GM21515 (cell line): ENCODE measurements around the gene SRGAP2C.
"Not testable (repeated sequence)": the region's sequence is repeated elsewhere in the genome, so short reads cannot be mapped to it uniquely, and the experiment has no call there.

Experiments
- ATAC-seq: cut with Tn5 transposase; IDR thresholded peaks from one replicate; pipeline ENCODE4 v1.9.1; 2021; ENCODE audit not compliant: unreplicated experiment

SRGAP2C gene

DNA sequence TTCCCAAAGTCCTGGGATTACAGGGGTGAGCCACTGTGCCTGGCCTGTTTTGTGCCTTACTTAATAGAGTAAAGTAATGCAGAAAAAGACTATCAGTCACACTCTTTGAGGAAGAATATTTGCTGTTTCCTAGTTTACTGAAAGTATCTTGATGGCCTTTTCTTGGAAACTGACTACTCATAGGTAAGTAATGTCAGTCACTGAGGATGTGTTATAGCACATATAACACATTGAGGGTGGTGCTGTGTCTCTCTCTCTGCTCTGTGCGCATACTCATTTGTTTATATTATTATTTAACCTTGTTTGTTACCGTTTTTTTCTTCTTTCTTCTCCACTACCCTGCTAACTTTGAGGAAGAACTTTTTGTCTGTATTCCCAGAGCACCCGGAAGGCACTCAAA, 93.4 kb downstream of the SRGAP2C start:
- not testable (repeated sequence) for ATAC-seq

DNA sequence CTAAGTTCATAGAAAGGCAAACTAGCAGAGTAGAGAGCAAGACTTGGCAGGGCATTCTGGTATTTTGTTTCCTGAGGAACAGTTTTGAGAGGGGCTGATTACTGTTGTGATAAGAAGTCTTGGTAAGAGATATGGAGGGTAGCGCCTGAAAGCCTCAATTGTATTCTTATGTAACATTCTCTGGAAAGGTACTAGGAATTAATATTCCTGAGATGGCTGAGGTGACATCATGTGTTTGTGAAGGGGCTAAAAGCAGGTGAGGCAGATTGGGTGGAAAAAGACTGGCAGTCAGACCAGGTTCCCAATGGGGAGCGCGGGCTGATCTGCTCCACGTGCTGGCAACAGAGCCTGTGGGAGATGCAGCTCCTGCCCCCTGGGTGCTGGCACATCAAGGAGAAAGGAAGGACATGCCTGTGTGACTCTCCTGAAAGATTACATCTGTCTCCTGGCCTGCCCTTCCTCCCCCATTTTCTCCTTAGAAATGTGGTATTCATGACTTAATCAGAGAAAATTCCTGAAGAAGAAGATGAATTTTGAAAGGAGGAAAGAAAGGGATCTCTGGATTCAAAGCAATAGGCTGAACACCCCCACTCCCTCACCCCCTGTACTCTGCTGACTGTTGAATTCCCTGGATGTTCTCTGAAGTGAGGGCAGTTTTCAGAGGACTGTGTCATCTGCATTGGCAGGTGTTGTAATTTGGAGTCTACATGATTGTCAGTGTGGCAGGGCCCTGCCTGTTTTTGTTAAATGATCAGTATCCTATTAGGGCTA, 94.2 kb downstream of the SRGAP2C start:
- not testable (repeated sequence) for ATAC-seq

DNA sequence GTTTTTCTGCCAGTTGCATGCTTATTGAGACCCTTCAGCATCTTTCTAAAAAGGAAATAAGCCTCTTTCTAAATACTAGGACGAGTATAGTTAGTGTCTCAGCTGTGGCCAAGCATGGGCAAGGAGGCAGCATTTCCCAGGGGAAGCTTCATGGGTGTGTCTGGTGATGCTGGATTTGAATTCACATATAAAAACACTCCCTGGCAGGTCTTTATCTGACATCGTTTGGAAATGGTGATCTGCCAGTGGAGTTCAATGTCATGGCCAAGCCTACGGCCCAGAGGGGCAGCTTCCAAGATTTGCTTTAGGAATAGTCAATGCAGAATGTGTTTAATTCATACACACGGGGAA, 94.7 kb downstream of the SRGAP2C start:
- not testable (repeated sequence) for ATAC-seq

DNA sequence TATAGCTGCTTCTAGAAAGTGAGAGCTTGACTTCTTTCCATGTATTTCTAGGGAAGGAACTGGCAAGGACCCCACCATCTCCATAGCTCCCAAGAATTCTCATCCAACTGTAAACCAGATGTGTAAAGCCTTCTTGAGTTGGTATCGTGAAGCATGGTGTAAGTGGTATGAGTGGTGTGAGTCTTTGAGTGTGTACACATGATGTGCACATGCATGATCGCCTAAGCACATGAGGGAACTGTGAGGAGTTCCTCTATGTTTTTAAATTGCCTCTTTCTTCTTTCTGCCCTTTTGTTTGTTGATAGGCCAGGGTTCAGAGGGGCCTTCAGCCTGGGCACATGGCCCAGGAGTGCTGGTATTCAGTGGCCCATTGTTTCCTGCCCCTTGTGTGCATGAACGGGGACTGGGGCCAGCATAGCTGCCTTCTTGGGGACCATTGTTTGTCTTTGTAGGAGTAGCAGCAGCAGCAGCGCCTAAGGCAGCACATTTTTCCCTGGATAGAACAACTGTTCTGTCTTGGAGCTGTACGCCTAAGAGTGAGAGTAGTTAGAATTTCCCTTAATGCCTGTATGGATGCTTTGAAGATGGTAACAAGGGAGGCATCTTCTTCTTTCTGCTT, 96.0 kb downstream of the SRGAP2C start:
- not testable (repeated sequence) for ATAC-seq

DNA sequence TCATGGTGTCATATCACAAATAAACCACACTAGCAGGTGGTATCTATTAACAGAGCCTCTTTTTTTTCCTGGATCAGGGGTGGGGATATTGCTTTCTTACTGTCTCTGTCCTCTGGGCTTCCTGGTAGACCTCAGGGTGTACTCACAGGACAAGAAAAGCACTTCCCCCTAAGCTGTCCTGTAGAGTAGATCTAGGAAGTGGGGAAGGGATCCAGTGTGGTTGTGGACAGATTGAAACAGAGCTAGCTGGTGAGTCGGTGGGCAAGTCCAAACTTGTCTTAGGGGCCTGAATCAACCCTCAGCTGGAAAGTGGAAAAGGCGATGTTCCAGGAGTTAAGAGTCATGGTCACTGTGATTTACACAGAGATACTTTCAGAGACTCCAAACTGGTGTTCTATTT, 96.7 kb downstream of the SRGAP2C start:
- ATAC-seq = not testable (repeated sequence)

DNA sequence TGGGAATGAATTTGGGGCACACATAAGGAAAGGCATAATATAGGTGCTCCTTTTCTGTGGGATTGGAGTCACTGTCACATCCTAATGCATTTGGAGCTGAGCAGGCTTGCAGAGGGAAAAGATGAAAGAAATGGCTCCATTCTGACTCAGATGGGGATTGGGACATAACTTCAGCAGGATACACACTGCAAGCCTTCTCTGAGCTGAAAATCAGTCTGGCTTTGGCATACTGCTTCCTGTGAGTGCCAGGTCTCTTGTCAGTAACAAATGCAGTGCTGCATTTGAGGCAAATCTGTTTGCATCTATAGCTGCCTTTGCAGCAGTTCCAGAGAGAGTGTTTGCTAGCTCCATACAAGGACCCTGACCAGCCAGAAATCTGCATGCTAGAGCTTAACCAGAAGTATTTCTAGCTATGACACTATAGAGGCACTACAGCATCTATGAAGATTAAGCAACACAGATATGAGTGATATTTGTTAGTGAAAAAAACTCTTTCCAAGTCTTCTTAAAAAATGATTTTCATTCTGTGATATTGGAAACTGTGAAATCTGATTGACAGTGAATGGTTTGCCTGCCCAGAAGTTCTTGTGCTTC, 98.9 kb downstream of the SRGAP2C start:
- not testable (repeated sequence) for ATAC-seq

DNA sequence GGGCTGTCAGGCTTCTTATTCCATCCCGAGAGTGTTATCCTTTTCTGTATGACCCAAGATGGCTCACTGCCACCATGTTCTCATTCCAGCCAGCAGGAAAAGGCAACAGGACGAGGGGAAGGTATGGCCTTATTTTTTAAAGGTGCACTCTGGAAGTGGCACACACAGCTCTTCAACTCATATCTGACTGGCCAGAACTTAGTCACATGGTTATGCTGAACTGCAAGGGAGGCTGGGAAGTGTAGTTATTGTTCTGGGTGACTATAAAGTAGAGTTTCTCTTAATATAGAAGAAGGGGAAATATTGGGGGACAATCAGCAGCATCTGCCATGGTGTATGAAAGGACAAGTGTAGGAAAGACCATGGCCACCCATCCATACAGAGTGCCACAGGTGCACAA, 107.8 kb downstream of the SRGAP2C start:
- not testable (repeated sequence) for ATAC-seq

DNA sequence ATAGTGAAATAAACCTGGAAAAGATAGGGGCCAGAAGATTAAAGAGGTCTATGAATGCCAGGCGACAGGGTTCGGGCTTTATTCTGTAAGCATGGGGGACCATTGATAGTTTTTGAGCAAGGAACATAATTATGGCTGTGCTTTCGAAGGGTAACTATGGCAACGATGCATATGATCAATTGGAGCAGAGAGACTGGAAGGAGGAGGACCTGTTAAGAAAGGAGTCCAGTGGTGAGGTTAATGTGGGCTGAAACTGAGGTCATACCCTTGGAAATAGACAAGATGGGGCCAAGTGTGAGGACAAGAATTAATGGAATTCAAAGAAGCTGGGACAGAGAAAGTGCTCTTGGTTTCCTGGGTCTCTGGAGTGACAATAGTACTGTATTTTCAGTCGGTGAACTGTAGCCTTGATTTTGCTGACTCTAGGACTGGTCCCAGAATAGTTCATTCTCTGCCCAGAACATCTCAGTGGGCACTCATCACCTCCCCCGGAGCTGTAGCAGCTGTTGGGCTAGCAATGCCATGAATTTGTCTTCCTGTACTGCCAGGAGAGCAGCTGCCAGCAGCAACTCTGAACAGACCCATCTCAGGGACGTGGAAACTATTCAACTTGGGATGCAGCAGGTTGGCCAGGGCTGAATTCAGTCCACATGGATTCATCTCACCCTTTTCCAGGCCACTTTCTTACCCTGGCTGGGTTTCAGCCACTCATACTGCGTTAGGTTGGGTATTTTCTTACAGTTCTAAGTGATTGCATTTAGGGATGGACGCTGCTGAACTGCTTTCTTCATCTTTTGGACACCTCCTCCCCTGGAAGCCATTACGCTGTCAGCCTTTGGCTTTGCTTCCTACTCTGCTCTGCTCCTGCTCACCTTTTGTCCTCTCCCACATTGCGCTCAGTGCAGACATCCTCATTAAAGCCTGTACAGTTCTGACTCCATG, 108.8 kb downstream of the SRGAP2C start:
- not testable (repeated sequence) for ATAC-seq

DNA sequence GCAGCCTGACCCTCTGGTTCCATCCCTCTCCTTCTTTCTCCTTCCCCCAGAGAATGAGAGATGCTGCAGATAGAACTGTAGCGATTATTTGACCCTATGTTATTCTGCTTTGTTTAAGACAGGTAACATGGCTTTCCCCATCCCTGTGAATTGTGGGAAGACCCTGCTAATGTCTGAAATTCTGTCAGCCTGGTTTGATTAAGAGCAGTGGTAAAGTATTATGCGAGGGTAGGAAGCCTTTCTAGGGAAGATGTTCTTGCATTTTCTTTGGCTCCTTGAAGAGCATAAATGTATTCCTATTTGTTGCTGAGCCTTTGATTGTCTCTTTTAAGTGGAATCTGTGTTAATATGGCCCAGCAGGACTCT, 109.4 kb downstream of the SRGAP2C start:
- not testable (repeated sequence) for ATAC-seq

DNA sequence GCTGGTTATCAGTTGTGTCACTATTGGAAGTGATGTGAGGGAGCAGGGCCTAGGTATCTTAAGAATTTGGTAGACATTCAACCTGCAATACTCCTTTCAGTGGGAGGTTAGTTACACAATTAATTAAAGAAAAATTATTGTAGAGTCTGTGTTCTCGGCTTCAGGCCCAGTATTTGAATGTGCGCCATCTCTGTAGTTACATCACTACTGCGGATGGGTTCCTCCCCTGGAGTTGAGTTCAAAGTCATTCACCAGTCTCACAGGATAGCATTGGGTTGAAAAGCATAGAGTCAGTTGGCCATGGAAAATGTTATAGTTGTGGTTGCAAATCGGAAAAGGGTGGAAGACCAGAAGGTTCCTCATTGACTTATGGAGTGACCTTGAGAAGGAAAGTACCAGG, 111.8 kb downstream of the SRGAP2C start:
- not testable (repeated sequence) for ATAC-seq

DNA sequence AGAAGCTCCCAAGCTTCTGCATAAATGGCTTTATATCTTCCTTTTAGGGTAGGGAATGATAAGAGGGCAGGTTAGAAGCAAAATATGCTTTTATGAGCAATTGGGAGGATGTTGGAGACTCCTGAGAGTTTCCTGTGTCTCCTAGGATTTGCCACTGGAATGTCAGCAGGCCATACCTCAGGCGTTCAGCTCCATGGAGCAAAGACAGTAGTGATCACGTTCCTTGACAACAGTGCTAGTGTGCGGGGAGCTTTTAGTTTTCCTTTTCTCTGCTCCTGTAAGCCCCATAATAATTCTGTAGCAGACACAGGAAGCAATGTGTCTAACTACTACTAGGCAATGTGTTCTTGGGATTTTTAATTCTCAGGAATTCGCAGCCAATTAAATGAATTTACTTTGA, 113.8 kb downstream of the SRGAP2C start:
- not testable (repeated sequence) for ATAC-seq

DNA sequence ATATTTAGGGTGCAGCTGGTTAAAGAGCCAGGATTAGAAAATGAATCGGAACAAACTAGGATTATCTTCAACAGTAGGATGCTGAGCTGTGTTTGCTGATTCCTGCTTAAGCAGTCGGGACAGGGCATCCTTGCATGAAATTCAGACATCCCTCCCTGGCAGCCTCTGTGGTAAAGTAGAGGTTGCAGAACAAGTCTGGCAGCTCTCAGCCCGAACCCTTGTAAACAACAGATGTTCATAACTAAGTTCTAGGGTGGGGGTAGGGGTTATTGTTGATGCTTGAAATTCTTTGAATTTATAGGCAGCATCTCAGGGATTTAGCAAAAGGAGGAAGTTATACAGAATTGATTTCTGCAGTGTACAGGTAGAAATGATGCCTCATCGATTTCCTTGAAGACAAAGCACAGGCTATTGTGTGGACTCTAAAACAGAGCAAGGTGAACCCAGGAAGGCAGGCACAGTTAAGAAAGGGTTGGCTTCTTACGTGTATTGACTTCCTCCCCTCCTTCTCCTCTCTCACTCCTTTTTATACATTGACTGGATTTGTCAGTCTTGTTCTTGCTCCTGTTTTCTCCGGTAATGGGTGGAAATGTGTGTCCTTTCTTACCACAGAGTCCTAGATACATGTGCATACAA, 114.9 kb downstream of the SRGAP2C start:
- not testable (repeated sequence) for ATAC-seq

DNA sequence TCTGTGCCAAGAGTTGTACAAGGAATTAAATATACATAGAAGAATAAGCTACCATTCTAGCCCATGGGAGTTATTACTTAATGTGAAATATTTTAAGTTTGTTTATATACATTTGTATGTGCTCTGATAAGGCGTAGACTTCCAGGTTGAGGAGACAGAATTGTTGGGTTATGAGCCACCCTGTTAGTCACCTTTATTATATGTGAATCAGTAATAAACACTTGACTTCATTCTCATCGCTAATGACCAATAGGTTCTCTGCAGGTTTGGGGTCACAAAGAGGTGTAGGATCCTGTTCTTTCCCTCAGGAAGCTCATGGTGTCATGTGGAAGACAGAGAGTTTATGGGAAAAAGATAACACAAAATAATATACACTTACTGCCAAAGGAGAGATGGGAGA, 117.1 kb downstream of the SRGAP2C start:
- not testable (repeated sequence) for ATAC-seq

DNA sequence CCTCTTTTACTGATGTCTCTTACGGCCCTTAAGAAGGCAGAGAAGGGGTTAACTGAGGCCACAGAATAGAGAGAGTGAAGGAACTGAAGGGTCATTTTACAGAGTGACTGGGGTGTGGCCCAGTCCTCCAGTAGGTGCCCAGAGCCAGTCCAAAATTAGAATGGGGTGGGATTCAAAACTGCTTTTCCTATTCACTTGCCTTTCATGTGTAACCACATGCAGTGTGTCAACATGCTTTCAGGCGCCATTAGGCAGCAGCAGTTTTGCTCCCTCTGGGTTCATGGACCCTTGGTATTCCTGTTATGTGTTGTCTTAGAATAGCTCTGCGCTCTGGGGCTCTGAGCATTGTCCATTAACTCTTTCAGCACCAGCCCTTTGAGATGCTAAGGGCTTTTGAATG, 123.0 kb downstream of the SRGAP2C start:
- ATAC-seq = not testable (repeated sequence)

DNA sequence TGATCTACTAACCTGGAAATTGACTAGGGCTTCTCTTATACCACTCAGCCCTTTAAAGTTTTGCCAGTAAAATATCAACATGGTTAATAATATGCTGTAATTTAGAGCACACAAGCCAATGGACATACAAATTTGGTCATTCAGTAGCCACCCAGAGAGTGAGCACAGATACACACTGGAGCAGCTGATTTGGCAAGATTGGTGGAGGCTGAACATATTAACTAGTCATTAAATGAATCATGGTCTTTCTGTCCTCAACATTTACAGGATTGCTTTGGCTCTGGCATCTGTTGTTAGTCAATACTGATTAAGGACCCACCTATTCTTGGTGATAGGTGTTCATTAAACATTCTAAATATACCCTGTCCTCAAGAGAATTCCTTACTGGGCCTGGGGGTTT, 130.7 kb downstream of the SRGAP2C start:
- not testable (repeated sequence) for ATAC-seq

DNA sequence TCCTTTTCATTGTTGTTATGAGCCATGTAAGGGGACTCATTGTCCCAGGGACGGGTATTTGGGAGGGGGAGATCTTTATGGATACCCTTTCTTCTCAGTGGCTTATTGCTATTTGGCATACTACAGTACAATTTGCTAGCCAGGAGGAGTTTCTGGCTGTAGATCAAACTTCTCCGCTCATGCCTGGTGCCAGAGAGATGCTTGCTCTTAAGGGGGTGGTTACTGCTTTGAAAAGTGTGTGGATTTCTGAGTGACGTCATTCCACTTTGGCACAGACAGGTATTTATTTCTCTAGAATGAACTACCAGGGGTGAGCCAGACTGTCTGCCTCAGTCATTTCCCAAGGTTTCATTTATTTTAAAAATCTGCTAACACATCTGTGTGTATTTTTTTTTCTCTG, 131.3 kb downstream of the SRGAP2C start:
- ATAC-seq = not testable (repeated sequence)

DNA sequence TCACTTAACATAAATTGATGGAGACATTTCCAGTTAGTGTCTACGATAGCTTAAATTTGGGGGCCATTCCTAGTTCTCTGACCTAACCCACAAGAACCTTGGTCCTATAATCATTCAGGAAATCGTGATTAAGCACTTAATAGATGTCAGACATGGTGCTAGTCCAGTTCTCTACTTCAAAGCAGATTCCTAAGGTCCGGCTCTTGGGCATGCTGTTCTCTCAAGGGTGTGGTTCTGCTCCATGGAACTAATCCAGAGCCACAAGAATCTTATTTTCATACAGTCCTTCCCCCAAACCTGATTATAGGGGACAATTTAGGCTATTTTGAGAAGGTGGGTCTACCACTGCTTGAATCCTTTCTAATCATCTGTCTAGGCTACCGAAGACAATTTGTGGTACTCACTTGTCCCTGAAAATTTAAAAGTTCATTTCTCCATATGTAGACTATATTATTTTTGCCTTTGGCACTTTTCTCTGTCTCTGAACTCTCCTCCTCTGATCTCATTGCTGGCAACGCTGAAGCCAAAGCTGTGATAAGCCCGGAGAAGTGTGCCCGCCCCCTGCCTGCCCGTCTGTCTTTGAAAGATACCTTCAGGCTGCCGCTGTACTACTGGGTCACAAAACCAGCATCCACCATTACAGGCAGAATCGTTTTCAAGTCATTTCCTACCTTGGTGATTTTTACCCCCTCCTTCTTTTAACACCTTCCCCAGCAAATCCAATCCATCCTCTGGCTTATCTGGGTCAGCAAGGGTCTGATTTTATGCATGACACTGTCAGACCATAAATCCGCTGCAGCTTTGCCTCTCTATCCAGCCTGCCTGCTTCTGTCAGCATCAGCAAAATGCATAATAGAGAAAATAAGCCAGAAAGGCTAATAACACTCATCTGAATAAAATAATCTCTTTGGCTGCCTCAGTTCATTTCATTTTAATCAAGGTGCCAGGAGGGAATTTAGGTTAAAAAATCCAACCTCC, 133.0 kb downstream of the SRGAP2C start:
- not testable (repeated sequence) for ATAC-seq

DNA sequence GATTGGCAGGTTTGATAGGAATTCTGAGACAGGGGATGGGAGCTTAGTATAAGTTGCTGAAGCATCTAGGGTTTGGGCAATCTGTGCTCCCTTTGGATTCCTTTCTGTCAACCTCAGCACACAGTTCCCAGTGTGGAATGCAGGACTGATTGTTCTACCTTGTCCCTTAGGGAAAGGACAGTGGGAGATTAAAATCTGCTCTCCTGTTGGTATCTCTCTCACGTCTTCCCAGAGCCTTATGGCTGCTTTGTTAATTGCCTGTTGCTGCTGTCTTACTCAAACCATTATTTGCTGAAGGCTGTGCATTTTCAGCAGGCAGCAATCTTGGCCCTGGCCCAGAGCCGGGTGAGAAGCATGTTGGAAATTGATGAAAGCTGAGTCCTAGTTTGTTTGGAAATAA, 133.9 kb downstream of the SRGAP2C start:
- not testable (repeated sequence) for ATAC-seq

DNA sequence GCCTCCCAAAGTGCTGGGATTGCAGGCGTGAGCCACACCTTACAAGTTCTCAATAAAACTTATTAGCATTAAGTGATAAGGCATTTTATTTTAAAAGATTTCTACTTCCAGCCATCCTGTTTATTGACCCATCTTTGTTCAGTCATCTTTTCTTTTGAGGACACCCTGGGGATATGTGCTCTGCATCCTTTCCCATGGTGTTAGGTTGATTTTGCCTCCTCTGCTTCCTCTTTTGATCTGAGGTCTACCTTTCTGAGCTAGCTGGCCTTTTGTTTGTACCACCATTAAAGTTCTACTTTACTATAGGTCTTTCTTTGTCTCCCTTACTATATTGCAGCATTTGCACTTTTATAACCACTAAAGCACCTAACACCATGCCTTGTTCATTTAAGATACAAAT, 136.9 kb downstream of the SRGAP2C start:
- not testable (repeated sequence) for ATAC-seq
